HCT116 (cell line): ENCODE results near the gene EFCAB8. TPM values are rescaled to one million over a fixed set of nuclear protein-coding genes. Genes with fewer than 3 reads are reported as not detected.

ENCODE experiments used
- ATAC-seq: fragments of 200-7000 bp; cut with Tn5 transposase; 2 replicates; pipeline ENCODE4 v1.9.1; 2020; ENCODE audit warnings: mild to moderate bottlenecking, moderate library complexity
- BruUV-seq: library from RNA; stranded (reverse); fragments of 400-500 nt; replicated peaks from 2 replicates; lab custom pipeline; 2021; lab: Mats Ljungman, UMichigan
- CTCF ChIA-PET: fragments of 300-600 bp; sonication (Branson Sonifier 250); formaldehyde crosslinking; loops from one replicate; lab custom pipeline; 2021; ENCODE audit warnings: antibody characterized with exemption; lab: Charles Lee
- POLR2A ChIA-PET: fragments of 300-600, 350-600 bp; sonication (Branson Sonifier 250); formaldehyde crosslinking; loops from one replicate; lab custom pipeline; 2021; ENCODE audit warnings: antibody characterized with exemption; lab: Charles Lee
- RAD21 ChIA-PET, 2 experiments: fragments of 300-600 bp; sonication (Branson Sonifier 250); formaldehyde crosslinking; loops; one replicate each; lab custom pipeline; 2023; ENCODE audit warnings: low total read pairs in 2 of 2; ENCODE audit not compliant: uncharacterized antibody in 2 of 2, unreplicated experiment in 2 of 2, low non-redundant PET in 1 of 2; lab: Charles Lee
- DNase-seq: peaks from one replicate; pipeline ENCODE4 v3.0.0-alpha.2; 2010; ENCODE audit warnings: low read depth, low spot score
- H2AFZ ChIP-seq: fragments of 200-600 bp; shearing (Covaris generic), sonication (generic); 2 replicates; pipeline ENCODE4 v1.6.1; 2017; ENCODE audit warnings: low read depth, mixed run types, mixed read lengths, antibody characterized with exemption, low read length; ENCODE audit not compliant: poor library complexity, severe bottlenecking
- H3K27ac ChIP-seq: 2 replicates; pipeline ENCODE4 v1.5.1; 2012; ENCODE audit warnings: low read depth, low read length
- H3K27me3 ChIP-seq: fragments of 200-600 bp; sonication (generic); 2 replicates; pipeline ENCODE4 v1.6.1; 2016; ENCODE audit warnings: mixed run types, low read length, mixed read lengths; ENCODE audit not compliant: insufficient read depth
- H3K36me3 ChIP-seq, 2 experiments: fragments of 200-500 bp in 1 of 2; fragments of 200-600 bp in 1 of 2; sonication (Bioruptor generic) in 1 of 2; sonication (generic) in 1 of 2; 2 replicates each; pipeline versions ENCODE4 v1.5.1 to v1.6.1; 2014 to 2016; ENCODE audit warnings: low read length in 2 of 2, inconsistent platforms in 1 of 2, mixed read lengths in 1 of 2, mixed run types in 1 of 2; ENCODE audit not compliant: insufficient read depth in 2 of 2, control insufficient read depth in 1 of 2
- H3K4me1 ChIP-seq, 2 experiments: fragments of 200-600 bp in 1 of 2; sonication (generic) in 1 of 2; 2 replicates each; pipeline versions ENCODE4 v1.5.1 to v1.6.1; 2012 to 2017; ENCODE audit warnings: low read length in 2 of 2, inconsistent platforms in 1 of 2, mild to moderate bottlenecking in 1 of 2, mixed read lengths in 1 of 2, mixed run types in 1 of 2, moderate library complexity in 1 of 2; ENCODE audit not compliant: insufficient read depth in 2 of 2, control insufficient read depth in 1 of 2
- H3K4me2 ChIP-seq: fragments of 200-600 bp; sonication (generic); 2 replicates; pipeline ENCODE4 v1.6.1; 2017; ENCODE audit warnings: mixed run types, low read length, mixed read lengths
- H3K4me3 ChIP-seq, 2 experiments: fragments of 200-600 bp in 1 of 2; sonication (generic) in 1 of 2; replicated peaks in 1 of 2; 2 replicates each; pipeline ENCODE4 v1.5.1; 2011 to 2016; ENCODE audit warnings: low read length in 2 of 2, control low read depth in 1 of 2, low read depth in 1 of 2, mild to moderate bottlenecking in 1 of 2, mixed read lengths in 1 of 2, mixed run types in 1 of 2
- H3K79me2 ChIP-seq: fragments of 200-600 bp; sonication (generic); 2 replicates; pipeline ENCODE4 v1.6.1; 2017; ENCODE audit warnings: mild to moderate bottlenecking, mixed run types, low read length, moderate library complexity, mixed read lengths; ENCODE audit not compliant: insufficient read depth
- H3K9ac ChIP-seq: fragments of 200-600 bp; sonication (generic); 2 replicates; pipeline ENCODE4 v1.6.1; 2016; ENCODE audit warnings: low read length, mixed read lengths
- H3K9me2 ChIP-seq: fragments of 200-600 bp; sonication (generic), shearing (Covaris generic); 2 replicates; pipeline ENCODE4 v1.6.1; 2017; ENCODE audit warnings: mixed run types, mild to moderate bottlenecking, moderate library complexity; ENCODE audit not compliant: insufficient read depth
- H3K9me3 ChIP-seq, 2 experiments: fragments of 200-500 bp in 1 of 2; fragments of 200-600 bp in 1 of 2; sonication (Bioruptor generic) in 1 of 2; sonication (generic) in 1 of 2; 2 replicates each; pipeline ENCODE4 v1.6.1; 2014 to 2017; ENCODE audit warnings: low read length in 2 of 2, mixed read lengths in 2 of 2, inconsistent platforms in 1 of 2, low read depth in 1 of 2, mild to moderate bottlenecking in 1 of 2, mixed run types in 1 of 2, moderate library complexity in 1 of 2; ENCODE audit not compliant: control insufficient read depth in 1 of 2, insufficient read depth in 1 of 2
- H4K20me1 ChIP-seq: fragments of 200-600 bp; sonication (generic), shearing (Covaris generic); 2 replicates; pipeline ENCODE4 v1.6.1; 2017; ENCODE audit warnings: mixed run types, mild to moderate bottlenecking, moderate library complexity; ENCODE audit not compliant: insufficient read depth
- ELF1 ChIP-seq: IDR thresholded peaks from 2 replicates; pipeline ENCODE4 v1.6.1; 2012; ENCODE audit warnings: low read depth, borderline replicate concordance
- FOSL1 ChIP-seq: IDR thresholded peaks from 2 replicates; pipeline ENCODE4 v1.6.1; 2012; ENCODE audit warnings: low read depth
- POLR2A ChIP-seq: IDR thresholded peaks from 2 replicates; pipeline ENCODE4 v1.7.0; 2011; ENCODE audit warnings: borderline replicate concordance; ENCODE audit not compliant: insufficient read depth, insufficient read length; ENCODE audit errors: extremely low read depth
- POLR2AphosphoS5 ChIP-seq: IDR thresholded peaks from 2 replicates; pipeline ENCODE4 v1.6.1; 2011; ENCODE audit warnings: mild to moderate bottlenecking, low read depth, low read length, moderate library complexity
- RAD21 ChIP-seq: IDR thresholded peaks from 2 replicates; pipeline ENCODE4 v1.6.1; 2012; ENCODE audit warnings: low read depth, mild to moderate bottlenecking
- SP1 ChIP-seq: IDR thresholded peaks from 2 replicates; pipeline ENCODE4 v1.6.1; 2012; ENCODE audit warnings: low read depth
- TCF7L2 ChIP-seq: IDR thresholded peaks from 2 replicates; pipeline ENCODE4 v1.7.0; 2011; ENCODE audit warnings: borderline replicate concordance, inconsistent platforms; ENCODE audit not compliant: insufficient read depth, insufficient read length; ENCODE audit errors: extremely low read depth
- YY1 ChIP-seq: IDR thresholded peaks from 2 replicates; pipeline ENCODE4 v1.6.1; 2011; ENCODE audit warnings: low read length, low read depth, moderate library complexity, mild to moderate bottlenecking; ENCODE audit not compliant: insufficient replicate concordance; ENCODE audit errors: extremely low read depth
- ZBTB33 ChIP-seq: IDR thresholded peaks from 2 replicates; pipeline ENCODE4 v1.6.1; 2011; ENCODE audit warnings: mild to moderate bottlenecking, low read length, moderate library complexity; ENCODE audit not compliant: insufficient replicate concordance; ENCODE audit errors: extremely low read depth
- ZNF274 ChIP-seq: fragments of 200-500 bp; sonication (Bioruptor generic); IDR thresholded peaks from 2 replicates; pipeline ENCODE4 v1.6.1; 2014; ENCODE audit warnings: mild to moderate bottlenecking, low read depth, low read length, inconsistent platforms
- intact Hi-C: fragments of 100-400 bp; cut with micrococcal nuclease; formaldehyde crosslinking; loops from 2 replicates; pipeline ENCODE4 v1.10.0; 2022
- total RNA-seq: library from RNA; stranded (reverse); gene quantifications from one replicate; pipeline ENCODE4 v1.2.1, GENCODE V29; 2021; ENCODE audit not compliant: unreplicated experiment
- TF ChIP-seq, protein P1 (sequence below): IDR thresholded peaks from 2 replicates; pipeline ENCODE4 v1.6.1; 2012

EFCAB8 gene
- total RNA-seq, 1 experiment from 2014 or later: 0.42 TPM

- intact Hi-C loops: no loop called here
- Histone ChIP-seq H3K4me2 (no peak overlapping the region), H3K27ac (no peak overlapping the region), H2AFZ (no peak overlapping the region), H3K4me3 (no peak overlapping the region), H3K9ac (no peak overlapping the region), H3K36me3 (no peaks in the 10 kb centered on the region), H3K4me1 (no peaks in the 10 kb centered on the region), H3K79me2 (no peaks in the 10 kb centered on the region), H3K9me3 (no peaks in the 10 kb centered on the region), H3K27me3 (no peaks in the 10 kb centered on the region)
- ChIA-PET POLR2A (no interaction called here), RAD21 (no interaction called here), CTCF (no interaction called here)
- no TSS peak for BruUV-seq
- no peak for TF ChIP-seq ELF1
- no peak for TF ChIP-seq FOSL1
- no peak for TF ChIP-seq POLR2AphosphoS5
- no peak for TF ChIP-seq TCF7L2
- TF ChIP-seq YY1: no peak
- TF ChIP-seq, protein P1, sequence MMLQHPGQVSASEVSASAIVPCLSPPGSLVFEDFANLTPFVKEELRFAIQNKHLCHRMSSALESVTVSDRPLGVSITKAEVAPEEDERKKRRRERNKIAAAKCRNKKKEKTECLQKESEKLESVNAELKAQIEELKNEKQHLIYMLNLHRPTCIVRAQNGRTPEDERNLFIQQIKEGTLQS: no peak
- TF ChIP-seq POLR2A: no peak
- no peak for TF ChIP-seq SP1
- TF ChIP-seq RAD21: no peak
- TF ChIP-seq ZBTB33: no peak
- TF ChIP-seq ZNF274: no peak
- TF ChIP-seq, all 23 proteins: peak for 0
- Histone ChIP-seq H3K9me2 (no peaks in the 10 kb centered on the region), H4K20me1 (no peaks in the 10 kb centered on the region)
- ATAC-seq: no peak
- no peak for DNase-seq
Measured at GRCh38 chr20:32877507-32877906, 18.8 kb downstream of the EFCAB8 start.
